Stimulated activated CD4-positive, alpha-beta T cell treated with anti-CD3 and anti-CD28 coated beads, TNF-alpha, amount 100 ng/mL, for 1 hour (primary cell): ENCODE data around the gene ARHGAP25.

ENCODE experiments used
- DNase-seq, 3 donors: peaks; one replicate each; pipeline ENCODE4 v3.0.0-alpha.2; 2020; ENCODE audit warnings: low read depth in 3 of 3, low spot score in 1 of 3

The ARHGAP25 gene

GRCh38 chr2:68828887-68829708 is 94.5 kb downstream of the ARHGAP25 start:
- peak in 2 of 3 donors; percentile 18 to 34 for DNase-seq

DNA sequence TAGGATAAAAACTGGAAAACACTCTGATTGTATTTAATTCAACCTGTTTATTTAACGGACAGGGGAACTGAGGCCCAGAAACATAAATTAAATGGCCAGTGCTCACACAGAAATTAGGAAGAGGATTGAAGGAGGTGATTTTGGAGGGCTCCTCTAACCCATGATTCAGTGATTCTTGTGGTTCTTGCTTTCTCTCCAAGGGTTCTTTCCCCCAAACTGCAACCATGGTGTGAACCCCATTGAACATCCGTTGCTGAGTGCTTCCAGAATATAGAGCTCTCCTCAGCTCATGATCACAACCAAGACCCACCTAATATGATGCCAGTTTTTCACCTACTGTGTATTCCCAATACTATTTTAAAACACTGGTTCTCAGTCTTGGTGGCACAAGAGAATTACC is 95.1 kb downstream of the ARHGAP25 start:
- DNase-seq: no peak

GRCh38 chr2:68831686-68832232 is 97.1 kb downstream of the ARHGAP25 start:
- DNase-seq: no peak

DNA sequence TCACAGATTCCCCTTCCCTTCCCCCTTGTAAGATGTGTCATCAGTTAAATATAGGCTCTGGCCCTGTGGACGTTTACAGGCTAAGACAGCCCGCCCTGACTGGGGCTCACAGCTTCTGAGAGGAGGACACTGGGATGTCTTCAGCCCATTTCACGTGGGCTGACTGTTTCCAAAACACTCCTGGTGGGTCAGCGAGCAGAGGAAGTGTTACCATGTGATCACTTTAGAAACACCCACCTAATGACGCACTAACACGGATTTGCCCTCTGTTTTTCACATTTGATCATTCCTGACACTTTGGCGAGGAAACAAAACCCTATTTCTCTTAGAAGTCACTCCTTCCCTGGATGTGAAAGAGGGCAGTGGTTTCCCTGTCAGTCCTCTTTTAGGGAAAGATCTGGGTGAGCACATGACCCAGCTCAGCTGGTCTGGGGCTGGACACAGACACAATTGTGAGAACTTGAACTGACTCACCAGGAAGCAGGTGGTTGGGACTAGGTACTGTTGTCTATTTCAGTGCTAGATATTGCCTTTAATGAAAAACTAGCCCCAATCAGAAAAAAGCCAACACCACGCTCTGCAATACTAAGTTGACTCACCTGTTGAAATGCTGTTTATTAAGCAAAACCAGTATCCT is 97.7 kb downstream of the ARHGAP25 start:
- DNase-seq: peak in 1 of 3 donors; percentile 9

DNA sequence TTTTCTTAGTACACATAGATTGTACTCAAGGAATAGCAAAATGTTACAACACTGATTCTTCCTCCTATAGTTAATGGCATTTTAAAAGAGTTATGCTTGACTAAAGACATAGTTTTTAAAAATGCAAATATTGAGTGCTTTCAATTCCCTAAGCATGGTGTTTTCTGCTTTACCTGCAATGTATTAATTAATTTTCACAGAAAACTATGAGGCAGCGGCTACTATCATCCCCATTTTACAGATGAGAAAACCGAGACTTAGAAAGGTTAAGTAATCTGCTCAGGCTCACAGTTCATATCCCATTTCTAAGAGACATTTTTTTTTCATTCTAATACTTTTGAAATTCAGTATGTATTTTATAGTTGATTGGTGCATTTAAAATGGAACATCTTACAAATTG is 98.6 kb downstream of the ARHGAP25 start:
- DNase-seq: no peak

GRCh38 chr2:68834737-68835376 is 100.2 kb downstream of the ARHGAP25 start:
- no peak for DNase-seq

GRCh38 chr2:68835621-68836020 is 101.0 kb downstream of the ARHGAP25 start:
- DNase-seq: no peak

- DNase-seq: peak; percentile 42 to 50 (median 46)
Measured at GRCh38 chr2:68837164-68837860, 102.7 kb downstream of the ARHGAP25 start.

DNA sequence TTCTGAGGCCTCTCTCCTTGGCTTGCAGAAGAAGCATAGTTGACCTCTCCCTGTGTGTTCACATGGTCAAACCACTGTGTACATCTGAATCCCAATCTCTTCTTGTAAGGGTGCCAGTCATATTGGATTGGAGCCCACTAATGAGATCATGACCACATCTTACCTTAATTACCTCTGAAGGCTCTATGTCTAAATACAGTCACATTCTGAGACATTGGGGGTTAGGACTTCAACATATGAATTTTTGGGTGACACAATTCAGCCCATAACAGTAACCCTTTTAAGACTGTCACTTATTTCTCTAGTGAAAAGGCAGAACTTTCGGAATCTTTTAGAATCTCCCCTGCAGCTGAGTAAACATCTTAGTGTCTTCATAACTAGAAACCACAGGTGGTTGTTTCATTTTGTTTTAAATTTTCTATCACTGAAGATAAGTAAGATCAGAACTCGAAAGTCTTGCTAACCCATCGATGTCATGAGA is 103.3 kb downstream of the ARHGAP25 start:
- DNase-seq: no peak

DNA sequence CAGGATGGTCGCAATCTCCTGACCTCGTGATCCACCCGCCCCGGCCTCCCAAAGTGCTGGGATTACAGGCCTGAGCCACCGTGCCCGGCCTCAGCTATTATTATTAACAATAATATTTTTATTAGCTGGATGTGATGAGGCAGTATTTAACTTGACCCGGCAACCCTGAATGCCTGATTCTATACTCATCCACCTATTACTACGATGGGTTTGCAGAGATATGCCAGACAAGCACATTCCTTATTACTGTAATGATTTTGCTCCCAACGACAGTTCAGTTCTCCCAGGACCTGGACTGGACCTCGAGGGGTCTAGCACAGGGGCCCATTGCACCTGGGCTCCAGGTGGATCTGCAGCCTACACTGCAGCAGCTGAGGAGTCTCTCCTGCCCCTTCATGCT is 104.0 kb downstream of the ARHGAP25 start:
- no peak for DNase-seq

GRCh38 chr2:68839260-68839833 is 104.7 kb downstream of the ARHGAP25 start:
- no peak for DNase-seq

DNA sequence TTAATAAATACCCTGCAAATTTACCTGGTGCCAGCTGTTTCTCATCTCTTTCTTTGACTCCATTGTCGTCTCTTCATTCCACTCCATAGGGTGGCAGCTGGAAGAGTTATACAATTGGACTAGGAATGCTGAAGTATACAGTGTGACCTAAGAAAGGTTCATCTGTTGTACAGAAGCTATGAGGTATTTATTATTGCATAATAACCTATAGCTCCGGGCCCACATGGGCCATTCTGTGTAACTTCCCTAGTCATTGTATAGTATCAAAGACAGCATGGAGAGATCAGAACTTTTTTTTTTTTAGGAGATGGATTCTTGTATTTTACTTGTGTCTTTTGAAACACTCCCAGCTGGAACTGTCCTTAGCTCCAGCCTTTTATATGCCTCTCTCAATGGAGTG is 110.4 kb downstream of the ARHGAP25 start:
- no peak for DNase-seq

- no peak for DNase-seq
Measured at GRCh38 chr2:68846091-68846490, 111.5 kb downstream of the ARHGAP25 start.

DNA sequence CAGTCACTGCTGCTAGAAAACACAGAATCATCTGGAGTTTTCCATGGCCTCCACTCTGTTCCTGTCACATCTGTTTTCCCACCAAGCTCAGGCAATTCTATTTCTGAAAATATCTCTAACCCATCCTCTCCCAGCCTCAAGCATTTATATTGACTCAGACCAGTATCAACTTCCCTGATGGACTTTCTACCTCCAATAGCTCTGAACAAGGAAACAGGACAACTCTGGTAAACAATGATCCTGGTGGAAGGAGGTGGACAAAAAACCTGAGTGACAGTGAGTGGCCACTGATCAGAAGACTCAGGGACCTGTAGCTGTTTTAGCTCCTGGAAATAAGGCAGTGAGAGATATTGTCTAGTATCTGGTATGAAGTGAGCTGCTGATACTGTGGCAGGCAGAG is 113.1 kb downstream of the ARHGAP25 start:
- no peak for DNase-seq

GRCh38 chr2:68849579-68850030 is 115.0 kb downstream of the ARHGAP25 start:
- no peak for DNase-seq

DNA sequence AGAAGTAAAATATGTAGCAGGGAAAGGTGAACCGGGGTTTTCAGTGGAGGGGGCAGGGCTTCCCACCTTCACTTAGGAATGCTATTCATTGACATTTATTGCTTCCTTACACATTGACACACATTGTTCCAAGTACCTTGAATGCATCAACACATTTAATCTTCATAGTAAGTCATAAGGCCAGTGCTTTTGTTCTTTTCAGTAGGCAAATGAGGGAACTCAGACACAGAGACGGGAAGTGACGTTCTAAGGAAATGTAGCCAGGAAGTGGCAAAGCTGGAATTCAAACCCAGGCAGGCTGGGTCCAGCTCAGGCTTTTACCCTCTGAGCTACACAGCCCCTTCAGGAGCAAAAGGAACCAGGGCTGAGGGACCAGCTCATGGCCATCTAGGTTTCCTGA is 115.9 kb downstream of the ARHGAP25 start:
- DNase-seq: no peak

DNA sequence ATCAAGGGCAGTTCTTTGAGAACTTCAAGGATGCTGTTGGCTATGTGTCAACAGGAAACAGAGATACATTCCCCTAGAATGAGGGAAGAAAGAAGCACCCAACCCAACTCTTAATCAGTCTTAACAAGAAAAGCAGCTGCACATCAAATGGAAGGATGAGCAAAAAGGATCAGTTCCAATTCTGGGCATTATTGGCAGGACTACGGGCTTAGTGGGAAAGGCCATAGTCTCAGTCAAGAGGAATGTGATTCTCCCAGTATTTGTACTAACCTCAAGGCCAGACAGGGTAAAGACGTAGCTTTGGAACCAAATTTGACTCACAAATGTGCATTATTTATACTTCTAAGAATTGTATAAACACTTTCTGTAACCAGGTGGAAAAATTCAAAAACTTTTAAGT is 118.4 kb downstream of the ARHGAP25 start:
- no peak for DNase-seq

DNA sequence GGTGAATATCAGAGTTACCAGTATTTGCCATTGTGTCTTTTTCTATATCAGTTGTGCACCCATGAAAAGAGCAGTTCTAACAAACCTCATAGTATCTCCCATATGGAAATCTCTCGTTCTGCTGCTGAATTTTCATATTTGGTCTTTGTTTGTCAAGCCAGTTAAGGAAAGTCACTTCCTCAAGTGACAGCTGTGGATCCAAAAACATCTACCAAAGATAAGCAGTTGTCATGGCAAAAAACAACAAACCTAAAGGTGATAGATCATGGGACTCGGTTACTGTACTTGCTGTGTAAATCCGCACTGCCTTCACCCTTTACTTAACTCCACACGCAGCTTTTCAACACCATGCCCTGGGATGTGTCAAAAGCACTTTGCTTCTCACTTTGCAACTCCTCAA is 119.3 kb downstream of the ARHGAP25 start:
- DNase-seq: no peak

- no peak for DNase-seq
Measured at GRCh38 chr2:68854476-68854875, 119.9 kb downstream of the ARHGAP25 start.

- DNase-seq: no peak
Measured at GRCh38 chr2:68855550-68855949, 120.9 kb downstream of the ARHGAP25 start.
